Fibroblast of skin of abdomen (primary cell): ENCODE results near the gene PTPN14.

ENCODE experiments used
- DNase-seq: peaks from one replicate; pipeline ENCODE4 v3.0.0-alpha.2; 2013

Gene PTPN14

DNA sequence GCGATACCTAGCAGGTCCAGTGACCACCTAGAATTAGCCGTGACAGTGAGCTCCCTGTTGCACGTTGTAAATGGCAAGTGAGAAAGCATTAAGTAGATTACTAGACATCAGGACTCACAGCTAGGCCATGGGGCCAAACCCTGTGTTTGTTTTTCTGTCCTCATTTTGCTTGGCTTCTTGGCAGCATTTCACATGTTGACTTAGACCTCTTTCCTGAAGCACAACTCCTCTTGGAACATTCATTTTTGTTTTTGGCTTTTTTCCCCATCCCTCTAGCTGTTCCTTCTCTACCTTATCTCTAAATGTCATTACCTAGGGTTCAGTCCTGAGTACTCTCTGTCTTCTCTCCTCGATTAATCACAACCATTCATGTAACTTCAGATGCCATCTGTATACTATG lies 16.9 kb upstream of the PTPN14 start:
- DNase-seq, result no peak

DNA sequence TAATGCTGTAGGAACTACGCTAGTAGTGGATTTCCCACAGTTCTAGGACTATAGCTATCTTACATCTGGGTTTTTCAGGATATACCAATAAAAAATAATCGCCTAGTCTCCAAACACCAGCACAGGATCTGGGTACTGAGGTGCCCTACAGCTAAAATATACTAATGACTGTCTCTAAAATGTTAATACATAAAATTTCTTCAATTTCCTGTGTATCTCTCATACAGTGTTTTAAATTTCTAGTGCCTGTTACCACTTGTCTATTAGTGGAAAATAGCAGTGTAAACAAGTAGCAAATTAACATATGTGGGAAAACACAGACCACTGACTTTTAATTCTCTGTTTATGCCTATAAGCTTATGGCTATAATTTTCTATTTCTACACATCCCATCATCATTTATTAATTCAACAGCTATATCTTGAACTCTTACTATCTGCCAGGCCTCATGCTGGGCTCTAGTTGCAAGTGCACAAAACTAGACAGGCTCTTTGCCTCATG lies 16.1 kb upstream of the PTPN14 start:
- no peak for DNase-seq

DNA sequence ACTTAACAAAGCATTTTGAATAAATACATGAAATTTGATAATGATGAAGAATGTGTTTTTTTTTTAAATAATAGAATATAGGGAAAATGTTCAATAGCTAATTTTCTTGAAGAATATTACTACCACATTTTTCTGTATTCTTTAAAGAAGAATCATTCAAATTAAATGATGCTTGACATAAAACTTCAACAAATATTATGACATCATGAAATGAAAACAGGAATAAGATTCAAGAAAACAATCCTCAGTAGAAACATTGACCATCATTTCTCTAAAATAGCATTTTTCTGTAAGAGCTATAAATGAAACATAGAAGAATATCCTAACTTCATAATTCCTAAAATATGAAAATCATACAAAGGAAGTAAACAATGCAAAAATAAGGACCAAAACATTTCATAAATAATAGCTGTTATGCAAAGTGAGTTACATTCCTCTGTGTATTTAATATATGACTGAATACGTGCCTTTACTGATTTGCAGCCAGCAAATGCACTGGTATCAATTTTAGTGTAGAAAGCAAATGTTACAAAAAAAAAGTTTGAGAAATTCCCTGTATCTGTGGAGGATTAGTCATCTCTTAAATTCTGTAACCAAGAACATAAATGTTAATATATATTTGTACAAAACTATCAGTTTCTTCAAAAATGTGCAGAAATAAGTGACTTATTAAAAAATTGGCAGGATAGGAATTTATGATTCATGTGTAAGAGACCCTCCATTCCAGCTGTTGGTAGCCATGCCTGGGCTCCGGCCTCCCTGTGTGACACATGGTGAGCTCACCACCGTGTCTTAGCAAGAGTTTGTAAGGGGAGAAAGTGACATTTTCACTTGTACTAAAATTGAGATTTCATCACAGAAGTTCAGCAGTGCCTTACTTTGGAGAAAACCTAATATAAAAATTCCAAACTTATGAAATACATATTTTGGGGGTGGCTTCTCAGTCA lies 15.0 kb upstream of the PTPN14 start:
- peak; percentile 89 for DNase-seq

DNA sequence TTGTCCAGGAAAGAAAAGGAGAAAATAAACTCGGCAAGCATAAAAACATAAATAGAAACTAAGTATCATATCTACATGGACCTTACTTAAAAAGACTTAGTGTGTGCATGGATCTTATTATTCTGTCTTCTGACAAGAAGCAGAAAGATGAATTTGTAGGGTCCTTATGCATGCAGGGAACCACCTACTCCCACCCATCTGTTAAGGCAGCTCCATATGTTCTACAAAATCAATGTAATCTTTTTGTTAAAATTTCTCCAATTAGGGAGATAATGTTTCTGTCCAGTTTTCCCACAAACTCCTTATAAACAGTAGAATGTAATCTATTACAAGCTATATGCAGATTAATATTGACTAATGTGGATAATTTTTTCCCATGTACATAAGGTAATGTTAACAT lies 13.9 kb upstream of the PTPN14 start:
- no peak for DNase-seq

DNA sequence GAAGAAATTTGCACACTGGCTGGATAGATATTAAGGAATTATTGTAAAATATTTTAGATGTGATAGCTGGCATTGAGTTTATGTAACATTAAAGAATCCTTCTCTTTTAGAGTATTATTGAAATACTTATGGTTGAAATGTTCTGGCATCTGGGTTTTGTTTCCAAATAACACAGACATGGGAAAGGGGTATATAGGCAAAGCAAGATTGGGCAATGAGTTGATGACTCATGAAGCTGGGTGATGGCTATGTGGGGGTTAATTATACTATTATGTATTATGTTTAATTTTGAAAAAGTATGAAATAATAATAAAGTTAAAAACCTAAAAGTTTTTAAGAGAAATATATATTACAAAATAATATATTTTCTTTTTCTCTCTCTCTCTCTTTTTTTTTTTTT lies 12.5 kb upstream of the PTPN14 start:
- peak; percentile 48 for DNase-seq

DNA sequence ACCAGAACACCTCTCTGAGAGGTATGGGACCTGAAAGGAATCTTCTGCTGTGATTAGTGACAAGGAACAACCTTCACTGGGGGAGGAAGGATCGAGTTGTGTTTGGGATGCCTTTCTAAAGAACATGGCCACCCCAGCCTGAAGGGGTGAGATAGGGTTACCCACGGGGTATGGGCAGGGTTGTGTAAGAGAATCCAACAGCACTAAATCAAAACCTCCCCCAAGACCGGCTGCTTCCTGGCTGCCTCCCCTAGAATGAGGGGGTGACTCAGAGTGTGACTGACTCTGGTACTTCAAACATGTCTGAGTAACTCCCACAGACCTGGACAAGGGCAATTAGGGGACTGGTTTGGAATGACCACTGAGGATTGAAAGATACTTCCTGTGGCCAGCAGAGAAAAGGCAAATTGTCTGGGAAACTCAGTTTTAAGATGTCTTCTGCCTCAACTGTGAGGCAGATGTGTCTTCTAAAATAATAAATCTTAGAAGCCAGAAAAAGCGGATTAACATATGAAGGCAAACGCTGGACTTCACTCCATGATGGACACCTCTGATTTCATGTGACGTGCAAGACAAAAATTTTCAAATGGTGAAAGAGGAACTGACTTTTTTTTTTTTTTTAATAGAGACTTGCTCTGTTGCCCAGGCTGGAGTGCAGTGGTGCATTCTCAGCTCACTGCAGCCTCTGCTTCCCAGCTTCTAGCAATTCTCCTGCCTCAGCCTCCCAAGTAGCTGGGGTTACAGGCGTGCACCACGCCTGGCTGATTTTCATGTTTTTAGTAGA lies 6.7 kb upstream of the PTPN14 start:
- peak; percentile 90 for DNase-seq

DNA sequence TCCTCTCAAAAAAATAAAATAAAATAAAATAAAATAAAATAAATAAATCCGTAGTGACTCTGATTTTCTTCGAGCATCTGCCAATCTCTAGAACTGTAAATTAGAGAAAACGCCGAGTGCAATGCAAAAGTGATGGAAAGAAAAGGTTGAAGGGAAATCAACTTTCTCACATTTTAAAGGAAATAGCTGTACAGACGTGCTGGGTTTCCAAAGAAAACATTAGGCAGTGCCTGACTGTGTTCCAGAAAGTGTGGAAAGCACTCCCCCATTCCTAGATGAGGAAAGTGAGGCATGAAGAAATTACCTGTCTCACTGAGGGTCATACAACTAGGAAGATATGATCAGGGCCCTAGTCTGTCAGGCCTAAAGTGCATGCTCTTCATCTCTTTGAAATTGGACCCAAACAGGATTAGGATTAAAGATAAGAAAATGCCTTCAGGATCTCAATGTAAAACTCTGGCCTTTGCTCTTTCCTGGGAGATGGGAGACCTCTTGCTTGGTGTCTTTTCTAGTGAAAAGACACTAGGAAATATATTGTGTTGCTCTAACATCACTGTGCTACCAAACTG lies 1.8 kb upstream of the PTPN14 start:
- DNase-seq, result no peak

DNA sequence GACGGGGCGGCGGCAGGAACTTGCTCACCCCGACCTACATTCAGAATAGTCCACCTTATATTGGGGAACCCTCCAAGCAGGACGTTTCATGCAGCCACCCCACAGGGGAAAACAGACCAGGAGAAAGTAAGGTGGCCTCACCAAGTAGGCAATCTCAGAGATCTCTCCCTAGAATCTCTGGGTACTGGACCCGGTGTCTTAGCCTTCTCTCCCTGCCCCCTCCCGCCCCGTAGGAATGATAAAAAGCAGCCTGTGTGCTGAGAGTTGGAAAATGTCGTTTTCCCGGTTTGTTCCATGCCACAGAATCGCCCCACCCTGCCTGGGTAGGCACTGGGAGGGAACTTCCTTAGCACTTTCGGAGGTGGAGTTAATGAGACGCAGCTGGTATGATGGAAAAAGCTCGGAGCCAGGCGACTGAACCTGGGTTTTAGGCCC lies 789 bp upstream of the PTPN14 start:
- peak; percentile 79 for DNase-seq

DNA sequence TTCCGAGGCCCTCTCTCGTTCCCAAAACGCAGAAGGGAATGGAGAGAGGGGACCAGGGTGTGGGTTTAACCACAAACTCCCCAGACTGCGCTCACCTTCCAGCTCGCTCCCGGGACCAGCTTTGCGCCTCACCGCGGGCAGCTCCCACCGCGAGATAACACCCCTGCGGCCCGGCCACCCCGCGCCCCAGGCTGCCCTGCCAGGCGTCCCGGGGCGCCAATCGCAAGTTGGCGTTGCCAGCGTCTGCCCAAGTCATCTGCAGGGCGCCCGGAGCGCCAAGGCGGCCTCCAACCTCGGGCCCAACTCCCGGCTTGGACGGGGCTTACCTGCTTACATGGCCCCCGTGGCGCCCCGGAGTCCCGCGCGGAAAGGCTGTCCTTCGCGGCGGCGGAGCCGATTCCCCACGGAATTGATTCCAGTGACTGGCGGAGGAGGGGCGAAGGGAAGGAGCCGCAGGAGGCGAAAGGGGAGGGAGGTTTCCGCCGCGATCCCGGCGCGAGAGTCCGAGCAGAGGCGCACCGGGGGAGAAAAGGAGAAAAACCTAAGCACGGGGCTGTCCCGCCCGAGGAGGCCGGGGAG lies 456 bp downstream of the PTPN14 start:
- no peak for DNase-seq

DNA sequence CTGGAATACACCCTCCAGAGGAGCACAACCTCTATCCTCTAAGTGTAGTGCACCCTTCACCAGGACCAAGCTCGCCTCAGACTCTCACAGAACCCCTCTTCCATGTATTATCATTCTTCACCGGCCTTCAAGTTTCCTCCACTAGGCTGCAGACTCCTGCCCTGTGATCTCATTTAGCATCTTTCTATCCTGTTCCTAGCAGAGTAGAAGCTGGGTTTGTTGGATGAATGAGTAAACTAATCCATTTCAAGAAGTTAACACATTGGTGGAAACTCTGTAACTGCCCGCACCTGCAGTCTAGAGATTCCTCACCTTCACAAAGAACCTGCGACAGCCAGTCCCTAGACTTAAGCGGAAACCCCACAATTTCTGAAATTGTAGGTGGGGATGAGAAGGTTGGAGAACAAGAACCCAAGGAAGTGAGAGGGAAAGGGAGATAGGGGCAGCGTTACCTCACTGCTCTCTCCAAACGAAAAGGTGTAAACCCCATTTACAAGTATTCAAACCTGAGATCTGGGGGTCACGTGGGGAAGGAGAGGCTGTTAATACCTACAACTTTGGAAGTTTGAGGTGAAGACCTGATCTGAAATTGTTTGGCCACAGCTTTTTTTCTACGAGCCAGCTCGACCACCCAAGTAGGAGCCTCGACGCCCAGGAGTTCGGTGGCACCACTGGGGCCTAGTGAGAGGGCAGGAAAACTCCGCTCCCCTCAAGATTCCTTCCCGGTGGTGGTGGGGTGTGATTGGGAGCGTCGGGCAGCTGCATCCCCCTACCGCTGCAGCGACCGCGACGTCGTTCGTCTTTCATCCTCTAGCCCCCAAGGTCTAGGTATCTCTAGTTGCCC lies 1.2 kb downstream of the PTPN14 start:
- peak; percentile 45 for DNase-seq

DNA sequence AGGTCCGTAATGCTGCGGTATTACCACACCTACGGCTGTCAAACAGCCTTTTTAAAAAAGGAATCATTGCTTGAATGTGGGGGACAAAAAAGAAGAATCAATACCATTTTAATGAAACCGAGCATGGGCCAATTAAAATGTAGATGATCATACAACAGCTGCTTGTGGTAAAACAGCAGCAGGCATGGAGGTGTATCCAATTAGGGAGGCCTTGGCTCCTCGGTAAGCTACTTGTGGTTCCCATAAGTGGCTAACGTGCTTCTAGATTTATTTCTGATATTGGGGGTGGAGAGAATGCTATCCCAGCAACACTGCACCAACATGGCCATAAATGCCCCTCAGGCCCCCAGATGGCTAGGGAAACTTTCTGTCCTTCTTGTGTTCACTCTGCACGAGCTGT lies 1.8 kb downstream of the PTPN14 start:
- DNase-seq, result no peak

DNA sequence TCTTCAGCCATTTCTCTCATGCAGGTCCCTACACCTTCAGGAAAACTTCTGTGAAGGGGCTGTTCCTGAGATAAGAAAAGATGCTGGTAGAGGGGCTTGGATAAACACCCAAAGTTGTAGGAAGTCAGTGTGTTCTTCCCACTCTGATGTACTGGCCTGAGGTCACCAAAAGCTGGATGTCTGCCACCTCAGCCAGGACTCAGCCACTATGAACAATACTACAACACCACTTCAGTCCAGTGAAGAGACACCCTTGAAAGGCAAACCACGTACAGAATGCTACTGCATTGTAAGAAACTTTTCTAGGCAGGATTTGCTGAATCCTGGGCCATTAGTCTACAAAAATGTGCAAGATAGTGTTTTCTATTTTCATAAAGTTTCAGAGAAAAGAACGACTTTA lies 2.4 kb downstream of the PTPN14 start:
- DNase-seq, result peak; percentile 39

DNA sequence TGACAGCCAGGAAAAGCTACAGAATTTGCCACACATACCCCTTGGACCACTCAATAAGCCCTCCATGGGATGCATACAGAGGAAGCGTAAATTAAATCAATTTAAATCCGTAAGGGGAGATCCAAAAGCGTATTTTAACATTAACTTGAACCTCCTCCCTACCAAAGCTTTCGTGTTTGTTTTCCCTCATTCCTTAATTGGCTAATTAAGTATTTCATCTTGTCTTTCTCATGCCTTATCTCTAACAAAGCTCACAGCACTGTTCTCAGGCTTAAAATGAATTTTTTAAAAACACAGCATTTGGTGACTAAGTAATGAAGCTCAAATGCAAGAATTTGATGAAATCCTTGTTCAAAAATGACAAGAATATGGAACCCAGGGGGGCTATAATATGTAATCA lies 3.1 kb downstream of the PTPN14 start:
- DNase-seq, result no peak

DNA sequence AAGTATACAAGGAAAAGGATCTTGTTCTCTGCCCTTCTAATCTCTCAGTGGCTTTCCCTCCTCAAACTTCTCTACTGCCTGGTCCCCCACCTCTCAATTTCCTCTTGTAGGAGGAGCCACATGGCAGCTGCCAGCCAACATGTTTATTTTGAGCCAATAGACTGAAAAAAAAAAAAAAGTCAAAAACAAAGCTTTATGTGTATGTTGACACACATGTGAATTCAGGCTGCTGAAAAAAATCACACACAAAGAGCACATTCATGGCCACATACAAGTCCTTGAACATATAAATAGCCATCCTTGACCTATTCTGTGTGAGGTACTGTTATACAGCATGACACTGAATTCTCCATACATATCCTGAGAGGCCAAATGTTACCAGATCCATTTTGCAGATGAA lies 3.7 kb downstream of the PTPN14 start:
- no peak for DNase-seq

DNA sequence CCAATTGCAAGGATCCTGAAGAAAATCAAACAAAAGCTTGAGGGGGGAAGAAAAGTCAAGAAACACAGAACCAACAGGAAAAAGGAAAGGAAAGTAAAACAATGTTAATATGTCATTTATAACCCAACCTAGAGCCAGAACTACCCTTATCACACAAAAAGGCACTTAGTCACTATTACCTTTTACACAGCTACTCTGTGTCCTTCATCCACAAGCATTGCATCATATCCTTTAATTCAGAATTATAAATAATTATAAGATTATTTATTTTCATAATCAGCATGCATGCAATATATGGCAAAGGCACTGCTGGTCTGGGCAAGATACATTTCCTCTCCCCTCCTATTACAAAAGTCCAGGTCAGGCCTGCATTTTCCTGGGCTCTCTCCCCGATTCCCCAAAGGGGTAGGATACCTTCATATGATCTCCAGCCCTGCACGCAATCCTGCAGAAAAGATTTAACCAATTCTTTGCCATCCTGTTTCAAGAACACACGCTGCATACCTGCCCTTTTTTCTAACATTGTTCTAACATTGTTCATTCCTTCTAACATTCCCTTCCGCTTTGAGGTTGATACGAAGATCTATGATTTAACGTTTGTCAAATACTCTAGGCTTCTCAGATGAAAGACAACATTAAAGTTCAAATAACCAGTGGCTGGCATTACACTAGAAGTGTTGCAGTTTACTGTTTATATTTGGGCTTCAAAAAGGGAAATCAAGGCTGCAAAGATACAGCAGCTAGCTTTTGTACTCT lies 4.3 kb downstream of the PTPN14 start:
- peak; percentile 15 for DNase-seq

DNA sequence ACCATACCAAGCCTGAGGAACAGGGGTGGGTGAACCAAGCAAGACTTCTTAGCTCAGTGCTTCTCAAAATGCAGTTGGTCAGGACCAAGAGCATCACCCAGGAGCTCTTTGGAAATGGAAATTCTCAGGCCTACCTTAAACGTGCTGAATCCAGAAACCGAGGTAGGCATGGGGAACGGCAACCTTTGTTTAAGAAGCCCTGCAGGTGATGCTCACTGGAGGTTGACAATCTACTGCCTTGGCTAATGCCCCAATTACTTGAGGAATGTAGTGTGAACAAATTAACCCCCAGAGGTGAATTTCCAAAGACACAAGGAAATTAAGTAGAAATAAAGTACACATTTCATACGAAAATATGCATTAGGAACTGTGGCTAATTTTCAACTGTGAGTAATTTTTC lies 5.3 kb downstream of the PTPN14 start:
- no peak for DNase-seq

DNA sequence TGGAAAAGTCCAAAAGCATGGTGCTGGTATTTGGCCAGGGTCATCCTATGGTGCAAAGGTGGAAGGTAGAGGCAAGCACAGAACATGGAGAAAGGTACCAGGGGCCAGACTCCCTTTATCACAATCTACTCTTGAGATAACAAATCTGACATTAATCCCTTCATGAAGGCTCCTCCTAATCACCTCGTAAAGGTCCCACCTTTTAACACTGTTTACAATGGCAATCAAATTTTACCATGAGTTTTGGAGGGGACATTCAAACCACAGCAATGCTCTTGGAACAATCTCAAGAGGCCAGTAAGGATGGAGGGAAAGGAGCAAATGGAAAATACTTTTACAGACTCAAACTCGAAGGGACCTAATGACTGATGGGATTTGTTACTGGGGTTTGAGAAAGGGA lies 6.1 kb downstream of the PTPN14 start:
- no peak for DNase-seq

DNA sequence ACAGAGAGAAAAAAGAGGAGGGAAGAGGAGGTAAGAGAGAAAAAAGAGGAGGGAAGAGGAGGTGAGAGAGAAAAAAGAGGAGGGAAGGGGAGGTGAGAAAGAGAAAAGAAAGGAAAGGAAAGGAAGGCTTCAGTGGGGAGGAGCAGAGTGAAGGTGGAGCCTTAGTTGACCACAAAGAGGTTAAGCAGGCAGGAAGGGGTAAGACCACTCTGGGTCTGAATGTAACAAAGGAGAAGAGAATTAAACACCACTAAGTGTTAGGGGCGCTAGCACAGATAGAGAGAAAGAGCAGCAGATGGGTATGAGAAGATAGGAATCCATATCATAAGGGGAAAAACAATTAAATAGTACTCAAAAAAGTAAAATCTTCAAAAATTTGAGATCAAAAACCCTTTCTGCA lies 6.6 kb downstream of the PTPN14 start:
- DNase-seq, result no peak

DNA sequence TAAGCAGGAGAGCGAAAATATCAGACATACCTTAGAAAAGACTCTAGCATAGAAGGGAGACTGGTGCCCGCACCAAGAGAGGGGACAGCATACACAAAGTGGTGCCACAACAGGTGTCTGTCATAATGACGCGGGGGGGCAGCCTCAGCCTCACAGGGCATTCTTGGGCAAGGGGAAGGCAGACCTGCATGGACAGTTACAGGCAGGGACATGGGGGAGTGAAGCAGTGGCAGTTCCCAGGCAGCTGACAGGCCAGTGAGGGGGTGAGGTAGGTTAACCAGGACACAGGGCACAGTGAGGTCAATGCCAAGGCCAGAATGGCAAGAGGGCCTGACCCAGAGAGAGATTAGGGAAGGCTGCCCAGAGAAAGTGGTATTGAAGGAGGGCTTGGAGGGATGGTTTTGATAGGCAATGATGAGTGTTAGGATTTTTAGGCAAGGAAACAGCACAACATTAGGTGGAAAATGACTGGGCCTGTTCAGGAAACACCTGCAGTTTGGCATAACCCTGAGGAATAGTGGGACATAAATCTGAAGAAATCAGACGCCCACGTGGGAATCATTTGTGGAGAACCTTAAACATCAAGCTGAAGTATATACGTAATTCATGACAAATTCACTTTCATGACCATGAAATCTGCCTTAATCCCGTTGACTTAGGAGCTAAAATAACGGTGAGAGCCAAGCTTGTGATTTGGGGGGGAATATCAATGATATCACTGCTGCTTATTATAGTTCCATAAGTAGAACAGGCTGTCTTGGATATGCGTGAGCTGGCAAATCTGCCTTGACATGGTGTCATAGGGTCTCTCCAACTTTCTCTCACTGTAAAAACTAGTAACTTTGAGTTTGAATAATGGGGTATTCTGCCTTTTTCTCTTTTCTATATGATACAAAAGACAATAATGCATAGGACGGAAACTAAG lies 8.9 kb downstream of the PTPN14 start:
- DNase-seq, result no peak

DNA sequence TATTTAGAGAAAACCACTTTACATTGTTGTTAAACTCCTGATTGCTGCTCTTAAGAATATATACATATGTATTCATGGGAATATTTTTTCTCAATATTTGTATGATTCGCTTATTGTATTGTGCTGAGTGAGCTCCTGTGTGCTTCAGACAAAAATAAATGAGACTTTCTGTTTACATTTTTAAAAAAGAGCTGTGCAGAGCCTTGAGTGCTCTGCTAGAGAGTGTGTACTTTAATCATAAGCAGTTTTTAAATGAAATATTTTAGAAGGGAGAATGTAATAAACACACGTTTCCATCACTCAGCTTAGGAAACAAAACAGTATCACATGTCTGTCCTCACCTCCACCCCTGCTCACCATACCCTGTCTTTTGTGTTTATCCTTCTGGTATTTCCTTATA lies 9.7 kb downstream of the PTPN14 start:
- no peak for DNase-seq
